PC-3 (cell line): Measurements from ENCODE around the gene RXFP2. TPM values are rescaled to one million over a fixed set of nuclear protein-coding genes. Genes with fewer than 3 reads are reported as not detected.

Source experiments
- ATAC-seq: fragments of 200-7000 bp; cut with Tn5 transposase; 2 replicates; pipeline ENCODE4 v1.9.1; 2020; ENCODE audit warnings: mild to moderate bottlenecking, moderate library complexity
- Bru-seq: library from RNA; stranded (reverse); fragments of 400-500 nt; gene quantifications from one replicate; lab custom pipeline; 2021; lab: Mats Ljungman, UMichigan
- BruChase-seq, 2 experiments: library from RNA; stranded (reverse); fragments of 400-500 nt; gene quantifications; one replicate each; lab custom pipeline; 2021; lab: Mats Ljungman, UMichigan
- BruUV-seq: library from RNA; stranded (reverse); fragments of 400-500 nt; replicated peaks from 2 replicates; lab custom pipeline; 2021; lab: Mats Ljungman, UMichigan
- CTCF ChIA-PET: fragments of 300-600 bp; sonication (Branson Sonifier 250); formaldehyde crosslinking; loops from one replicate; lab custom pipeline; 2022; ENCODE audit warnings: antibody characterized with exemption; lab: Charles Lee
- POLR2A ChIA-PET: fragments of 300-600 bp; sonication (Branson Sonifier 250); formaldehyde crosslinking; loops from one replicate; lab custom pipeline; 2022; ENCODE audit warnings: antibody characterized with exemption; ENCODE audit not compliant: unreplicated experiment; lab: Charles Lee
- DNase-seq: peaks from one replicate; pipeline ENCODE4 v3.0.0-alpha.2; 2015
- H2AFZ ChIP-seq: fragments of 300-600 bp; sonication (generic); 2 replicates; pipeline ENCODE4 v1.6.0; 2016; ENCODE audit warnings: antibody characterized with exemption, low read length
- H3F3A ChIP-seq: fragments of 300-600 bp; sonication (generic); one replicate; pipeline ENCODE4 v1.6.0; 2017; ENCODE audit warnings: antibody characterized with exemption, low read length, control low read depth, mild to moderate bottlenecking; ENCODE audit not compliant: unreplicated experiment
- H3K27ac ChIP-seq: fragments of 300-600 bp; sonication (generic); 2 replicates; pipeline ENCODE4 v1.5.1; 2016; ENCODE audit warnings: mild to moderate bottlenecking, low read length
- H3K27me3 ChIP-seq: fragments of 300-600 bp; sonication (generic); 2 replicates; pipeline ENCODE4 v1.6.1; 2016; ENCODE audit warnings: low read length, mixed read lengths
- H3K36me3 ChIP-seq: fragments of 300-600 bp; sonication (generic); 2 replicates; pipeline ENCODE4 v1.6.1; 2016; ENCODE audit warnings: low read depth, mixed run types, low read length, mixed read lengths
- H3K4me1 ChIP-seq: fragments of 300-600 bp; sonication (generic); 2 replicates; pipeline ENCODE4 v1.5.1; 2016; ENCODE audit warnings: low read length; ENCODE audit not compliant: insufficient read depth
- H3K4me2 ChIP-seq: fragments of 300-600 bp; sonication (generic); 2 replicates; pipeline ENCODE4 v1.6.0; 2016; ENCODE audit warnings: low read length
- H3K4me3 ChIP-seq: fragments of 300-600 bp; sonication (generic); 2 replicates; pipeline ENCODE4 v1.5.1; 2016; ENCODE audit warnings: mild to moderate bottlenecking, low read length, mixed read lengths
- H3K79me2 ChIP-seq: fragments of 300-600 bp; sonication (generic); 2 replicates; pipeline ENCODE4 v1.6.1; 2017; ENCODE audit warnings: low read length, mixed read lengths
- H3K9ac ChIP-seq: fragments of 300-600 bp; sonication (generic); 2 replicates; pipeline ENCODE4 v1.6.0; 2016; ENCODE audit warnings: mild to moderate bottlenecking, low read length
- H3K9me2 ChIP-seq: fragments of 300-600 bp; sonication (generic); replicated peaks from 2 replicates; pipeline ENCODE4 v1.6.1; 2016; ENCODE audit warnings: mixed run types, low read length, mixed read lengths
- H3K9me3 ChIP-seq: fragments of 300-600 bp; sonication (generic); 2 replicates; pipeline ENCODE4 v1.6.1; 2016; ENCODE audit warnings: low read length, mixed read lengths
- H4K20me1 ChIP-seq: fragments of 300-600 bp; sonication (generic); 2 replicates; pipeline ENCODE4 v1.6.1; 2016; ENCODE audit warnings: low read length, mixed read lengths
- EZH2 ChIP-seq: fragments of 300-600 bp; sonication (generic); IDR thresholded peaks from one replicate; pipeline ENCODE4 v1.6.1; 2017; ENCODE audit warnings: antibody characterized with exemption, mild to moderate bottlenecking, low read length; ENCODE audit not compliant: unreplicated experiment
- EZH2phosphoT487 ChIP-seq: fragments of 300-600 bp; sonication (generic); IDR thresholded peaks from 2 replicates; pipeline ENCODE4 v1.6.1; 2018; ENCODE audit warnings: mild to moderate bottlenecking, antibody characterized with exemption, low read length, borderline replicate concordance
- intact Hi-C: fragments of 100-400 bp; cut with micrococcal nuclease; formaldehyde crosslinking; loops from 2 replicates; pipeline ENCODE4 v1.9.0; 2023
- long read RNA-seq: library from polyadenylated mRNA; unstranded; transcript quantifications from one replicate; pipeline ENCODE4 v2.0.0, GENCODE V29; 2021; ENCODE audit not compliant: unreplicated experiment
- total RNA-seq: library from RNA; depleted of rRNA; stranded (reverse); fragments of >200 nt; gene quantifications from 2 replicates; pipeline ENCODE4 v1.2.3, GENCODE V29; 2014; rRNA removed
- TF ChIP-seq, protein P1 (sequence below): fragments of 300-600 bp; sonication (generic); conservative IDR thresholded peaks from 2 replicates; pipeline ENCODE4 v1.5.1; 2017; ENCODE audit warnings: antibody characterized with exemption, low read depth, mild to moderate bottlenecking, low read length

The RXFP2 gene, protein sequence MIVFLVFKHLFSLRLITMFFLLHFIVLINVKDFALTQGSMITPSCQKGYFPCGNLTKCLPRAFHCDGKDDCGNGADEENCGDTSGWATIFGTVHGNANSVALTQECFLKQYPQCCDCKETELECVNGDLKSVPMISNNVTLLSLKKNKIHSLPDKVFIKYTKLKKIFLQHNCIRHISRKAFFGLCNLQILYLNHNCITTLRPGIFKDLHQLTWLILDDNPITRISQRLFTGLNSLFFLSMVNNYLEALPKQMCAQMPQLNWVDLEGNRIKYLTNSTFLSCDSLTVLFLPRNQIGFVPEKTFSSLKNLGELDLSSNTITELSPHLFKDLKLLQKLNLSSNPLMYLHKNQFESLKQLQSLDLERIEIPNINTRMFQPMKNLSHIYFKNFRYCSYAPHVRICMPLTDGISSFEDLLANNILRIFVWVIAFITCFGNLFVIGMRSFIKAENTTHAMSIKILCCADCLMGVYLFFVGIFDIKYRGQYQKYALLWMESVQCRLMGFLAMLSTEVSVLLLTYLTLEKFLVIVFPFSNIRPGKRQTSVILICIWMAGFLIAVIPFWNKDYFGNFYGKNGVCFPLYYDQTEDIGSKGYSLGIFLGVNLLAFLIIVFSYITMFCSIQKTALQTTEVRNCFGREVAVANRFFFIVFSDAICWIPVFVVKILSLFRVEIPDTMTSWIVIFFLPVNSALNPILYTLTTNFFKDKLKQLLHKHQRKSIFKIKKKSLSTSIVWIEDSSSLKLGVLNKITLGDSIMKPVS
- not detected in 2 replicates for total RNA-seq
- percentile 1 among the genes with signal in this experiment for Bru-seq, nascent RNA
- not detected for BruChase-seq, experiment 1, labeled RNA remaining after a 6-hour chase
- percentile 1 among the genes with signal in this experiment for BruChase-seq, experiment 2, labeled RNA remaining after a 2-hour chase
- long read RNA-seq, result 0 reads

DNA sequence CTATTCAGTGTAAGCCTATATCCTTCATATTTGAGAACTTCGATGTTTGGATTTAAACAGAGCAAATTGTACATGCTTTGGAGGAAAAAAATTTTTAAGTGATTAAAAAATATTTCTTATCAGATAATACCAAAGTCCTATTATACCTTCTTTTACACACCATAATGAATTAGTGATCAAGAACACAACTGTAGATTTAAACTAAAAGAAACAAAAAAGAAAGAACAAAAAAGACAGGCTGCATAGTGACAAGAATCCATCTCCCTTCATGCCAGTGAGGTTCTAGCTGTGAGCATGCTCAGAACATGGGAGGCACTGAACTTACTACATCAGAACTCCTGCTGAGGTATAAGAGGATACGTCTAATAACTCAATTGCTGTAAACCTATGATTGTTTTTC, at the start of gene RXFP2:
Gene RXFP2, plus strand, starts transcription at position 301 of the 400 bp plus-strand sequence. Its CDS starts 87 bp downstream, at position 388.
- DNase-seq (no peak), ATAC-seq (no peak)
- no peaks in the 10 kb centered on the region for H3F3A ChIP-seq
- BruUV-seq, result no TSS peak
- no peak within 1 kb of the TSS for H3K4me2 ChIP-seq
- H3K4me3 ChIP-seq, result no peak within 1 kb of the TSS
- no peaks in the 10 kb centered on the region for H3K9me2 ChIP-seq
- no peak within 1 kb of the TSS for H3K9ac ChIP-seq
- no peaks in the 10 kb centered on the region for H4K20me1 ChIP-seq
- intact Hi-C loops, result no loop called here
- no peaks in the 10 kb centered on the region for H3K9me3 ChIP-seq
- ChIA-PET POLR2A (no interaction called here), CTCF (interaction anchor here (0.6 kb wide), 1 partner anchor 8 kb away, joined by 3 read pairs; no protein-coding TSS in a partner anchor)
- H2AFZ ChIP-seq, result no peak within 1 kb of the TSS
- H3K27ac ChIP-seq, result no peak within 1 kb of the TSS
- TF ChIP-seq EZH2 (no peak), EZH2phosphoT487 (no peak)
- TF ChIP-seq, protein P1, sequence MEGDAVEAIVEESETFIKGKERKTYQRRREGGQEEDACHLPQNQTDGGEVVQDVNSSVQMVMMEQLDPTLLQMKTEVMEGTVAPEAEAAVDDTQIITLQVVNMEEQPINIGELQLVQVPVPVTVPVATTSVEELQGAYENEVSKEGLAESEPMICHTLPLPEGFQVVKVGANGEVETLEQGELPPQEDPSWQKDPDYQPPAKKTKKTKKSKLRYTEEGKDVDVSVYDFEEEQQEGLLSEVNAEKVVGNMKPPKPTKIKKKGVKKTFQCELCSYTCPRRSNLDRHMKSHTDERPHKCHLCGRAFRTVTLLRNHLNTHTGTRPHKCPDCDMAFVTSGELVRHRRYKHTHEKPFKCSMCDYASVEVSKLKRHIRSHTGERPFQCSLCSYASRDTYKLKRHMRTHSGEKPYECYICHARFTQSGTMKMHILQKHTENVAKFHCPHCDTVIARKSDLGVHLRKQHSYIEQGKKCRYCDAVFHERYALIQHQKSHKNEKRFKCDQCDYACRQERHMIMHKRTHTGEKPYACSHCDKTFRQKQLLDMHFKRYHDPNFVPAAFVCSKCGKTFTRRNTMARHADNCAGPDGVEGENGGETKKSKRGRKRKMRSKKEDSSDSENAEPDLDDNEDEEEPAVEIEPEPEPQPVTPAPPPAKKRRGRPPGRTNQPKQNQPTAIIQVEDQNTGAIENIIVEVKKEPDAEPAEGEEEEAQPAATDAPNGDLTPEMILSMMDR, result no peak
- no peaks in the 10 kb centered on the region for H3K79me2 ChIP-seq
- peaks cover 31% of the 10 kb centered on the region for H3K27me3 ChIP-seq
- no peaks in the 10 kb centered on the region for H3K4me1 ChIP-seq
- H3K36me3 ChIP-seq, result no peaks in the 10 kb centered on the region

DNA sequence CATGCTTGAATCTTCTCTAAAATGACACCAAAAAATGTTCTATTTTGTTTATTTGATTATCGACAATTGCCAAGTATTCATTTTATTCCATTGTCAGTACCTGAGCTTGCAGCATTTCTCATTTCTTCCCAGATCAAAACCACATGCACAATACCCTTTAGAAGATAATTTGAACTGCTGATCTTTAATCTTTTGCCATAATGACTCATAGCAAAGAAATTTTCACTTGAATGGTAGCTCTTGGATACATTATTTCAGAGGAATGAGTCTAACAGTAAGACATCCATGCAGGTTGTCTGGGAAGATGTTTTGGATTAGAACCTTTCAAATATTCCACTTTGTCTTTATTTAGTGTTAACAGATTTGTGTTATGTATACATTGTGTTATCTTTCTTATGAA, 42.0 kb upstream of the RXFP2 start:
- no peak overlapping the region for H3K4me2 ChIP-seq
- no peaks in the 10 kb centered on the region for H3K9me3 ChIP-seq
- H2AFZ ChIP-seq, result no peak overlapping the region
- TF ChIP-seq EZH2phosphoT487, result no peak
- no peak for TF ChIP-seq EZH2
- TF ChIP-seq, protein P1, result no peak
- intact Hi-C loops, result no loop called here
- no peak overlapping the region for H3K4me3 ChIP-seq
- H3K4me1 ChIP-seq, result no peaks in the 10 kb centered on the region
- ChIA-PET POLR2A (no interaction called here), CTCF (no interaction called here)
- H3K36me3 ChIP-seq, result no peaks in the 10 kb centered on the region
- DNase-seq, result no peak
- ATAC-seq, result no peak
- H3K27ac ChIP-seq, result no peak overlapping the region
- no TSS peak for BruUV-seq
- no peak overlapping the region for H3K9ac ChIP-seq
- H3K27me3 ChIP-seq, result peaks cover 19% of the 10 kb centered on the region
- H4K20me1 ChIP-seq, result no peaks in the 10 kb centered on the region
- H3K79me2 ChIP-seq, result no peaks in the 10 kb centered on the region
- H3F3A ChIP-seq, result no peaks in the 10 kb centered on the region
- H3K9me2 ChIP-seq, result no peaks in the 10 kb centered on the region
